Karpas-422 (cell line): ENCODE data around the gene CERS1. TPM values are rescaled to one million over a fixed set of nuclear protein-coding genes. Genes with fewer than 3 reads are reported as not detected.

Experiments
- DNase-seq: peaks from one replicate; pipeline ENCODE4 v3.0.0-alpha.2; 2015
- H2AFZ ChIP-seq: fragments of 200-600 bp; sonication (generic); 2 replicates; pipeline ENCODE4 v1.6.1; 2014; ENCODE audit warnings: antibody characterized with exemption, low read length, mixed read lengths
- H3K27ac ChIP-seq: fragments of 200-600 bp; sonication (generic); 2 replicates; pipeline ENCODE4 v1.5.1; 2014; ENCODE audit warnings: mild to moderate bottlenecking, low read length, moderate library complexity
- H3K27me3 ChIP-seq: fragments of 200-600 bp; sonication (generic); 2 replicates; pipeline ENCODE4 v1.6.1; 2014; ENCODE audit warnings: low read length, mixed read lengths
- H3K36me3 ChIP-seq: fragments of 200-600 bp; sonication (generic); 2 replicates; pipeline ENCODE4 v1.6.1; 2014; ENCODE audit warnings: low read length, mixed read lengths; ENCODE audit not compliant: insufficient read depth
- H3K4me1 ChIP-seq: fragments of 200-600 bp; sonication (generic); 2 replicates; pipeline ENCODE4 v1.6.1; 2014; ENCODE audit warnings: mild to moderate bottlenecking, low read length, mixed read lengths
- H3K4me2 ChIP-seq: fragments of 200-600 bp; sonication (generic); 2 replicates; pipeline ENCODE4 v1.6.1; 2014; ENCODE audit warnings: low read length, low read depth, mild to moderate bottlenecking; ENCODE audit not compliant: poor library complexity, severe bottlenecking
- H3K4me3 ChIP-seq: fragments of 200-600 bp; sonication (generic); 2 replicates; pipeline ENCODE4 v1.5.1; 2014; ENCODE audit warnings: mild to moderate bottlenecking, antibody characterized with exemption, low read length, mixed read lengths
- H3K79me2 ChIP-seq: fragments of 200-600 bp; sonication (generic); 2 replicates; pipeline ENCODE4 v1.6.1; 2014; ENCODE audit warnings: mild to moderate bottlenecking, low read length, mixed read lengths
- H3K9ac ChIP-seq: fragments of 200-600 bp; sonication (generic); 2 replicates; pipeline ENCODE4 v1.6.0; 2014; ENCODE audit warnings: low read length
- H3K9me2 ChIP-seq: fragments of 200-600 bp; sonication (generic), shearing (Covaris generic); replicated peaks from 2 replicates; pipeline ENCODE4 v1.6.0; 2014; ENCODE audit warnings: mild to moderate bottlenecking, low read length, moderate library complexity; ENCODE audit not compliant: insufficient read depth
- H3K9me3 ChIP-seq: fragments of 300-700, 200-600 bp; sonication (generic); 2 replicates; pipeline ENCODE4 v1.6.1; 2014; ENCODE audit warnings: low read length, mixed read lengths
- H4K20me1 ChIP-seq: fragments of 200-600 bp; sonication (generic); 2 replicates; pipeline ENCODE4 v1.6.1; 2014; ENCODE audit warnings: mild to moderate bottlenecking, antibody characterized with exemption, low read length, low read depth; ENCODE audit not compliant: insufficient read depth
- total RNA-seq: library from RNA; depleted of rRNA; stranded (reverse); fragments of >200 nt; shearing (Covaris generic); gene quantifications from 2 replicates; pipeline ENCODE4 v1.2.3, GENCODE V29; 2014; ENCODE audit warnings: low replicate concordance

The CERS1 gene
- total RNA-seq, 1 experiment from 2014 or later, result not detected

GRCh38 chr19:18847549-18848463, 48.2 kb downstream of the CERS1 start:
- H3K36me3 ChIP-seq, result peaks cover 21% of the 10 kb centered on the region; the same call in 1 of the 2 replicates
- no peak overlapping the region for H3K4me2 ChIP-seq
- peaks cover 77% of the 10 kb centered on the region for H3K79me2 ChIP-seq

GRCh38 chr19:18846862-18847548, 49.0 kb downstream of the CERS1 start:
- Histone ChIP-seq H3K4me1 (peaks cover 24% of the 10 kb centered on the region), H3K9ac (no peak overlapping the region), H2AFZ (no peak overlapping the region), H3K27ac (no peak overlapping the region), H3K4me2 (no peak overlapping the region), H3K9me2 (no peaks in the 10 kb centered on the region), H4K20me1 (peaks cover 70% of the 10 kb centered on the region), H3K27me3 (no peaks in the 10 kb centered on the region), H3K4me3 (no peak overlapping the region), H3K79me2 (peaks cover 85% of the 10 kb centered on the region), H3K9me3 (no peaks in the 10 kb centered on the region), H3K36me3 (peaks cover 20% of the 10 kb centered on the region; the same call in 1 of the 2 replicates)
- peak; percentile 83 for DNase-seq

More at GRCh38 chr19:18847549-18848463, 48.2 kb downstream of the CERS1 start:
- H3K4me3 ChIP-seq, result no peak overlapping the region
- H4K20me1 ChIP-seq, result peaks cover 68% of the 10 kb centered on the region
- H3K9ac ChIP-seq, result no peak overlapping the region
- H3K9me2 ChIP-seq, result no peaks in the 10 kb centered on the region
- peaks cover 24% of the 10 kb centered on the region for H3K4me1 ChIP-seq
- H3K27ac ChIP-seq, result no peak overlapping the region
- H3K27me3 ChIP-seq, result no peaks in the 10 kb centered on the region
- H2AFZ ChIP-seq, result no peak overlapping the region
- H3K9me3 ChIP-seq, result no peaks in the 10 kb centered on the region
- no peak for DNase-seq

- no peak overlapping the region for H2AFZ ChIP-seq
- H3K4me3 ChIP-seq, result no peak overlapping the region
- no peaks in the 10 kb centered on the region for H3K27me3 ChIP-seq
- peaks cover 80% of the 10 kb centered on the region for H4K20me1 ChIP-seq
- no peak overlapping the region for H3K27ac ChIP-seq
- no peaks in the 10 kb centered on the region for H3K9me2 ChIP-seq
- no peak for DNase-seq
- H3K9me3 ChIP-seq, result no peaks in the 10 kb centered on the region
- H3K4me1 ChIP-seq, result peaks cover 24% of the 10 kb centered on the region
- no peak overlapping the region for H3K9ac ChIP-seq
- H3K36me3 ChIP-seq, result peaks cover 20% of the 10 kb centered on the region; the same call in 1 of the 2 replicates
- H3K4me2 ChIP-seq, result no peak overlapping the region
- peaks cover 96% of the 10 kb centered on the region for H3K79me2 ChIP-seq
Measured at GRCh38 chr19:18845961-18846360, 50.0 kb downstream of the CERS1 start.

DNA sequence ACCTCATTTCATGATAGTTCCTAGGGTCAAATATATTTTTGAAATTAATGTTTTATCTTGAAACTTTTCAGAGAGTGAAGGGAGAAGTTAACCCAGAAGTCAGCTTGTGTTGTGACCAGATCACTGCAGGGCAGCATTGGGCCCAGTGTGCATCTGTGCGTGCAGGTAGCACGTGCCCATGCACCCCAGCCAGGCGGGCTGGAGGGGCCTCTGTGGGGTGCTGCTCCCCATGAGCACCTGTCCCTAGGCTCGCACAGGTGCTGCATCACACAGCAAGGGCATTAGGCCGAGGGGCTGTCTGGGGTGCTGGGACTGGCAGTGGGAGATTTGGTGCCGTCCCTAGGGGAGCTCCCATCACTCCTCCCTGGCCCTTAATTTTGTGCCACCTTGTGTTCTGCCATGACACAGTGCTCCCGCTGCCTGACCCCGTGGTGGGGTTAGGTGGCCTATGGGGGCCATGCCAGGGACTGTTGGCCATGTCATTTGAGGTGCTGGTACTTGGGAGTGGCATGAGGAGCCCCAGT, 51.1 kb downstream of the CERS1 start:
- no peaks in the 10 kb centered on the region for H3K9me2 ChIP-seq
- no peak overlapping the region for H3K9ac ChIP-seq
- peaks cover 24% of the 10 kb centered on the region for H3K4me1 ChIP-seq
- no peak for DNase-seq
- H3K4me3 ChIP-seq, result no peak overlapping the region
- H3K27me3 ChIP-seq, result no peaks in the 10 kb centered on the region
- H3K36me3 ChIP-seq, result peaks cover 16% of the 10 kb centered on the region; the same call in 1 of the 2 replicates
- H3K27ac ChIP-seq, result no peak overlapping the region
- no peak overlapping the region for H2AFZ ChIP-seq
- H3K79me2 ChIP-seq, result peaks cover 99% of the 10 kb centered on the region
- no peaks in the 10 kb centered on the region for H3K9me3 ChIP-seq
- H4K20me1 ChIP-seq, result peaks cover 90% of the 10 kb centered on the region
- H3K4me2 ChIP-seq, result no peak overlapping the region

DNA sequence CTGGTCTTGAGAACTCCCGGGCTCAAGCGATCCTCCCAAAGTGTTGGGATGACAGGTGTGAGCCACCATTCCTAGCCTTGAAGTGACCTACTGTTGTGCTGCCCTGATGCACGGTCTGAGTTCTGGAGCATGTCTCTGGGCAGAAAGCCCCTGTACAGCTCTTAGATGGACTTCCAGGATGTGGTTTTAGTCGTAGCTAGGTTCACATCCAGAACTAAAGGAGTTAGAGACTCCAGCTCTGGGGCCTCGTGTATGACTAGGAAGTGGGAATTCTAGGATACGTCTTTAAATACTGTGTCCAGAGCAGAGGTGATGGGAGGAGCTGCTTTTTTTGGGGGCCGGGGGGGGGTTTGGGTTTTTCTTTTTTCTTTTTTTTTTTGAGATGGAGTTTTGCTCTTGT, 52.0 kb downstream of the CERS1 start:
- Histone ChIP-seq H3K4me2 (no peak overlapping the region), H3K9me3 (no peaks in the 10 kb centered on the region), H3K9me2 (no peaks in the 10 kb centered on the region), H3K27ac (no peak overlapping the region), H3K27me3 (no peaks in the 10 kb centered on the region), H2AFZ (no peak overlapping the region), H3K4me3 (no peak overlapping the region), H3K36me3 (peaks cover 16% of the 10 kb centered on the region; the same call in 1 of the 2 replicates), H3K79me2 (peaks cover 99% of the 10 kb centered on the region), H3K9ac (no peak overlapping the region), H3K4me1 (peaks cover 24% of the 10 kb centered on the region), H4K20me1 (peaks cover 89% of the 10 kb centered on the region)
- DNase-seq, result no peak

DNA sequence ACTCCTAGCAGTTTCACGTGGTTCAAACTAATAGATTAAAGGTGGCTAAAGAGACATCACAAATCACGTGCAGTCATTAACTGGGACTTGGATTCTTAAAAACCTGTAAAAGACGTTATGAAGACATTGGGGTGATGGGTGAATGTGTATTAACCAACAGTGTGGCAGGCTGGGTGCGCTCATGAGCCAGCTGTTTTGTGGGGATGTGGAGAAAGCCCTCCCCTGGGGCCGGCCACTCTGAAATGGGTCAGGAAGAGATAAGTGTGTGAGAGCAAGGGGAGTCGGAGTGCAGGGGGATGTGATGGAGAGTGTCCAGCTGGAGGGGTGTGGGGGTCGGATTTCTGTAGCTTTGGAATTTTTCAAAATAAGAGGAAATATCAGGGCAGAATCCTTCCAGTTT, 53.8 kb downstream of the CERS1 start:
- Histone ChIP-seq H3K27me3 (no peaks in the 10 kb centered on the region), H3K4me2 (no peak overlapping the region), H4K20me1 (peaks cover 81% of the 10 kb centered on the region), H3K36me3 (peaks cover 13% of the 10 kb centered on the region; the same call in 1 of the 2 replicates), H3K27ac (no peak overlapping the region), H3K9me2 (no peaks in the 10 kb centered on the region), H3K79me2 (peaks cover 99% of the 10 kb centered on the region), H3K4me3 (no peak overlapping the region), H3K4me1 (peaks cover 14% of the 10 kb centered on the region), H3K9me3 (no peaks in the 10 kb centered on the region), H3K9ac (no peak overlapping the region), H2AFZ (no peak overlapping the region)
- DNase-seq, result no peak

- Histone ChIP-seq H3K36me3 (peaks cover 16% of the 10 kb centered on the region), H3K27me3 (no peaks in the 10 kb centered on the region), H2AFZ (no peak overlapping the region), H3K9me2 (no peaks in the 10 kb centered on the region), H3K4me3 (no peak overlapping the region), H3K4me2 (no peak overlapping the region), H3K4me1 (peaks cover 13% of the 10 kb centered on the region), H3K9me3 (no peaks in the 10 kb centered on the region), H3K9ac (no peak overlapping the region), H4K20me1 (peaks cover 82% of the 10 kb centered on the region), H3K27ac (no peak overlapping the region), H3K79me2 (peaks cover 100% of the 10 kb centered on the region)
- no peak for DNase-seq
Measured at GRCh38 chr19:18841400-18841799, 54.6 kb downstream of the CERS1 start.
